Peyer's patch (tissue), 4 donors: ENCODE measurements around the gene FGF12.

Source experiments
- POLR2A ChIP-seq, 2 donors: fragments of 450-650 bp; IDR thresholded peaks; one replicate each; pipeline ENCODE4 v1.5.1; 2017; ENCODE audit warnings: antibody characterized with exemption in 2 of 2, mild to moderate bottlenecking in 2 of 2, moderate library complexity in 2 of 2
- TF ChIP-seq, protein P1 (sequence below), 6 experiments: fragments of 450-650 bp in 4 of 6; fragments of 200-600 bp in 2 of 6; sonication (generic) in 1 of 6; IDR thresholded peaks; one replicate each; pipeline ENCODE4 v1.5.1; 2017 to 2019; ENCODE audit warnings: antibody characterized with exemption in 6 of 6, mild to moderate bottlenecking in 3 of 6, moderate library complexity in 1 of 6

DNA sequence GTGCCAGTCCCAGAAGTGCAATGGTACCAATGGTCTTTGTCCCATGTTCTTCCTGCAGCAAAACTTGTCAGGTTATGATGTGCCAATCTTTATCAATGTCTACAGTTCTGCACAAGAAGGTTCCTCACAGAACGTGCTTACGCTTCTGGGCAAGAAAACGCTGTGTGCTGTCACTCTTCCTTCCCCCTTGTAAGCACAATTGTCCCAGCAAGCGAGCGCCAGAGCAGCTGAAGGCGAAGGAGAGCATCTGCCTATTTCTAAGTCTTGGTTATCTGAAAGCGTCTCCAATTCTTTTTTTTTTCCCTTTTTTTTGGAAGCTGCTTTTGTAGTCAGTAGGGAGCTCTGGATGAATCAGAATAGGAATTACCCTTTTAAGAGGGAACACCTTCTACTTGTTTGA is 514.4 kb downstream of the FGF12 start:
- TF ChIP-seq, protein P1, sequence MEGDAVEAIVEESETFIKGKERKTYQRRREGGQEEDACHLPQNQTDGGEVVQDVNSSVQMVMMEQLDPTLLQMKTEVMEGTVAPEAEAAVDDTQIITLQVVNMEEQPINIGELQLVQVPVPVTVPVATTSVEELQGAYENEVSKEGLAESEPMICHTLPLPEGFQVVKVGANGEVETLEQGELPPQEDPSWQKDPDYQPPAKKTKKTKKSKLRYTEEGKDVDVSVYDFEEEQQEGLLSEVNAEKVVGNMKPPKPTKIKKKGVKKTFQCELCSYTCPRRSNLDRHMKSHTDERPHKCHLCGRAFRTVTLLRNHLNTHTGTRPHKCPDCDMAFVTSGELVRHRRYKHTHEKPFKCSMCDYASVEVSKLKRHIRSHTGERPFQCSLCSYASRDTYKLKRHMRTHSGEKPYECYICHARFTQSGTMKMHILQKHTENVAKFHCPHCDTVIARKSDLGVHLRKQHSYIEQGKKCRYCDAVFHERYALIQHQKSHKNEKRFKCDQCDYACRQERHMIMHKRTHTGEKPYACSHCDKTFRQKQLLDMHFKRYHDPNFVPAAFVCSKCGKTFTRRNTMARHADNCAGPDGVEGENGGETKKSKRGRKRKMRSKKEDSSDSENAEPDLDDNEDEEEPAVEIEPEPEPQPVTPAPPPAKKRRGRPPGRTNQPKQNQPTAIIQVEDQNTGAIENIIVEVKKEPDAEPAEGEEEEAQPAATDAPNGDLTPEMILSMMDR (IDR thresholded peaks at IDR 0.05) = no peak
- no peak for TF ChIP-seq POLR2A (IDR thresholded peaks at IDR 0.05)
